WTC11 (cell line): Measurements from ENCODE around the gene SMARCA2. TPM values are rescaled to one million over a fixed set of nuclear protein-coding genes. Genes with fewer than 3 reads are reported as not detected.

ENCODE experiments used
- ATAC-seq: fragments of 200-7000 bp; cut with Tn5 transposase; 2 replicates; pipeline ENCODE4 v1.10.0; 2021; ENCODE audit warnings: mild to moderate bottlenecking, moderate library complexity
- CTCF ChIA-PET: fragments of 300-600 bp; sonication (Branson Sonifier 250); formaldehyde crosslinking; loops from one replicate; lab custom pipeline; 2021; ENCODE audit warnings: antibody characterized with exemption; lab: Charles Lee
- POLR2A ChIA-PET: fragments of 350-600 bp; sonication (Branson Sonifier 250); formaldehyde crosslinking; loops from one replicate; lab custom pipeline; 2021; ENCODE audit warnings: antibody characterized with exemption; lab: Charles Lee
- DNase-seq: peaks from one replicate; pipeline ENCODE4 v3.0.0; 2021; ENCODE audit warnings: low spot score
- H3K27ac Mint-ChIP-seq: 2 replicates; pipeline ENCODE4 v1.8.0; 2021; ENCODE audit warnings: mixed read lengths
- H3K27me3 Mint-ChIP-seq: 2 replicates; pipeline ENCODE4 v1.8.0; 2021; ENCODE audit warnings: low read depth, mild to moderate bottlenecking, moderate library complexity, mixed read lengths
- H3K36me3 Mint-ChIP-seq: 2 replicates; pipeline ENCODE4 v1.8.0; 2021; ENCODE audit warnings: mixed read lengths
- H3K4me1 Mint-ChIP-seq: 2 replicates; pipeline ENCODE4 v1.8.0; 2022; ENCODE audit warnings: mixed read lengths
- H3K4me3 Mint-ChIP-seq: 2 replicates; pipeline ENCODE4 v1.8.0; 2021; ENCODE audit warnings: mild to moderate bottlenecking, moderate library complexity, mixed read lengths
- H3K9me3 Mint-ChIP-seq: 2 replicates; pipeline ENCODE4 v1.8.0; 2021; ENCODE audit warnings: mixed read lengths
- ATF1 ChIP-seq: sonication (generic); formaldehyde crosslinking; IDR thresholded peaks from 2 replicates; pipeline ENCODE4 v1.8.1; 2023; ENCODE audit warnings: mild to moderate bottlenecking, moderate library complexity, missing genetic modification reagents
- ATF3 ChIP-seq: sonication (generic); formaldehyde crosslinking; conservative IDR thresholded peaks from 2 replicates; pipeline ENCODE4 v1.8.1; 2022; ENCODE audit warnings: mild to moderate bottlenecking, missing genetic modification reagents
- CREM ChIP-seq: sonication (generic); formaldehyde crosslinking; IDR thresholded peaks from 2 replicates; pipeline ENCODE4 v1.8.1; 2022; ENCODE audit warnings: mild to moderate bottlenecking, missing genetic modification reagents, moderate library complexity
- ERG ChIP-seq: fragments of 250-450 bp; sonication (Bioruptor Pico); IDR thresholded peaks from 2 replicates; pipeline ENCODE4 v1.8.0; 2021; ENCODE audit warnings: mild to moderate bottlenecking
- ETV6 ChIP-seq: sonication (generic); formaldehyde crosslinking; IDR thresholded peaks from 2 replicates; pipeline ENCODE4 v1.8.1; 2022; ENCODE audit warnings: mild to moderate bottlenecking, missing genetic modification reagents
- GABPB1 ChIP-seq: sonication (generic); formaldehyde crosslinking; IDR thresholded peaks from 2 replicates; pipeline ENCODE4 v1.8.1; 2023; ENCODE audit warnings: mild to moderate bottlenecking, missing genetic modification reagents
- GRHL2 ChIP-seq: fragments of 250-450 bp; sonication (Bioruptor Pico); IDR thresholded peaks from 2 replicates; pipeline ENCODE4 v1.8.0; 2022; ENCODE audit warnings: mild to moderate bottlenecking, moderate library complexity; ENCODE audit not compliant: insufficient replicate concordance, severe bottlenecking
- GTF2I ChIP-seq: fragments of 250-450 bp; sonication (Bioruptor Pico); conservative IDR thresholded peaks from 2 replicates; pipeline ENCODE4 v1.4.0; 2021; ENCODE audit warnings: mild to moderate bottlenecking
- JAZF1 ChIP-seq: fragments of 250-450 bp; sonication (Bioruptor Pico); IDR thresholded peaks from 2 replicates; pipeline ENCODE4 v1.9.0; 2021; ENCODE audit warnings: moderate library complexity, mild to moderate bottlenecking, inconsistent platforms
- MLX ChIP-seq: sonication (generic); formaldehyde crosslinking; IDR thresholded peaks from 2 replicates; pipeline ENCODE4 v1.8.1; 2023; ENCODE audit warnings: mild to moderate bottlenecking, missing genetic modification reagents, moderate library complexity
- NFE2L1 ChIP-seq: sonication (generic); formaldehyde crosslinking; IDR thresholded peaks from 2 replicates; pipeline ENCODE4 v1.8.1; 2023; ENCODE audit warnings: missing genetic modification reagents
- NR1H2 ChIP-seq: sonication (generic); formaldehyde crosslinking; IDR thresholded peaks from 2 replicates; pipeline ENCODE4 v1.9.0; 2021; ENCODE audit warnings: mild to moderate bottlenecking, moderate library complexity, missing genetic modification reagents
- OVOL2 ChIP-seq: fragments of 250-450 bp; sonication (Bioruptor Pico); IDR thresholded peaks from 2 replicates; pipeline ENCODE4 v1.9.0; 2021; ENCODE audit warnings: mild to moderate bottlenecking, borderline replicate concordance
- SP1 ChIP-seq: sonication (generic); formaldehyde crosslinking; conservative IDR thresholded peaks from 2 replicates; pipeline ENCODE4 v1.8.1; 2022; ENCODE audit warnings: missing genetic modification reagents
- TCF7 ChIP-seq: sonication (generic); formaldehyde crosslinking; IDR thresholded peaks from 2 replicates; pipeline ENCODE4 v1.8.0; 2022; ENCODE audit warnings: mild to moderate bottlenecking, low read depth, missing genetic modification reagents, moderate library complexity
- ZBTB21 ChIP-seq: sonication (generic); formaldehyde crosslinking; IDR thresholded peaks from 2 replicates; pipeline ENCODE4 v1.8.1; 2023; ENCODE audit warnings: mild to moderate bottlenecking, missing genetic modification reagents, borderline replicate concordance
- ZMAT4 ChIP-seq: fragments of 250-450 bp; sonication (Bioruptor Pico); IDR thresholded peaks from 2 replicates; pipeline ENCODE4 v1.9.0; 2021; ENCODE audit warnings: mild to moderate bottlenecking
- ZNF138 ChIP-seq: sonication (generic); formaldehyde crosslinking; conservative IDR thresholded peaks from 2 replicates; pipeline ENCODE4 v1.8.1; 2022; ENCODE audit warnings: mild to moderate bottlenecking, moderate library complexity, missing genetic modification reagents
- ZNF232 ChIP-seq: sonication (generic); formaldehyde crosslinking; IDR thresholded peaks from 2 replicates; pipeline ENCODE4 v1.8.0; 2022; ENCODE audit warnings: mild to moderate bottlenecking, missing genetic modification reagents
- ZNF416 ChIP-seq: fragments of 250-450 bp; sonication (Bioruptor Pico); IDR thresholded peaks from 2 replicates; pipeline ENCODE4 v1.9.0; 2021; ENCODE audit warnings: mild to moderate bottlenecking, inconsistent platforms
- total RNA-seq: library from RNA; stranded (reverse); gene quantifications from 3 replicates; pipeline ENCODE4 v1.2.3, GENCODE V29; 2021
- TF ChIP-seq, protein P1 (sequence below): sonication (generic); formaldehyde crosslinking; IDR thresholded peaks from 2 replicates; pipeline ENCODE4 v1.8.0; 2022; ENCODE audit warnings: mild to moderate bottlenecking, missing genetic modification reagents
- TF ChIP-seq, protein P2 (sequence below): fragments of 250-450 bp; sonication (Bioruptor Pico); IDR thresholded peaks from 2 replicates; pipeline ENCODE4 v2.1.2; 2022; ENCODE audit warnings: mild to moderate bottlenecking, moderate library complexity
- TF ChIP-seq, protein P3 (sequence below): sonication (generic); formaldehyde crosslinking; conservative IDR thresholded peaks from 2 replicates; pipeline ENCODE4 v1.8.1; 2023; ENCODE audit warnings: mild to moderate bottlenecking, low read depth, missing genetic modification reagents, moderate library complexity
- TF ChIP-seq, protein P4 (sequence below): sonication (generic); formaldehyde crosslinking; IDR thresholded peaks from 2 replicates; pipeline ENCODE4 v1.8.0; 2022; ENCODE audit warnings: mild to moderate bottlenecking, missing genetic modification reagents
- TF ChIP-seq, protein P5 (sequence below): sonication (generic); formaldehyde crosslinking; IDR thresholded peaks from 2 replicates; pipeline ENCODE4 v1.8.0; 2023; ENCODE audit warnings: missing genetic modification reagents

SMARCA2 gene
- total RNA-seq, 1 experiment from 2014 or later, result 20.3 TPM

- ChIA-PET CTCF (interaction anchor here (1.8 kb wide), 1 partner anchor 90 kb away, joined by 6 read pairs; no protein-coding TSS in a partner anchor), POLR2A (interaction anchor here (0.6 kb wide), 1 partner anchor 152 kb away, joined by 4 read pairs; no protein-coding TSS in a partner anchor)
- no peak overlapping the region for H3K4me3 Mint-ChIP-seq
- DNase-seq (no peak), ATAC-seq (no peak)
- H3K36me3 Mint-ChIP-seq, result no peaks in the 10 kb centered on the region
- no peak overlapping the region for H3K27ac Mint-ChIP-seq
- peaks cover 15% of the 10 kb centered on the region for H3K27me3 Mint-ChIP-seq
- H3K4me1 Mint-ChIP-seq, result peaks cover 47% of the 10 kb centered on the region
- no peaks in the 10 kb centered on the region for H3K9me3 Mint-ChIP-seq
- TF ChIP-seq GABPB1 (CRISPR knock-in tag) (no peak), ZNF416 (CRISPR knock-in tag) (no peak), ATF1 (CRISPR knock-in tag) (no peak), ZNF138 (no peak), JAZF1 (CRISPR knock-in tag) (no peak), GTF2I (CRISPR knock-in tag) (no peak)
These were observed 11.3 kb downstream of the SMARCA2 start for GRCh38 chr9:2026220-2026997.

GRCh38 chr9:2027543-2028160, 12.5 kb downstream of the SMARCA2 start:
- no peaks in the 10 kb centered on the region for H3K36me3 Mint-ChIP-seq
- peaks cover 6% of the 10 kb centered on the region for H3K27me3 Mint-ChIP-seq
- peaks cover 39% of the 10 kb centered on the region for H3K4me1 Mint-ChIP-seq
- no peak overlapping the region for H3K27ac Mint-ChIP-seq
- H3K9me3 Mint-ChIP-seq, result no peaks in the 10 kb centered on the region
- DNase-seq (no peak), ATAC-seq (no peak)
- H3K4me3 Mint-ChIP-seq, result no peak overlapping the region
- CTCF ChIA-PET, result interaction anchor here (1.8 kb wide), 1 partner anchor 89 kb away, joined by 6 read pairs; no protein-coding TSS in a partner anchor
- POLR2A ChIA-PET, result no interaction called here
- TF ChIP-seq ZNF232 (no peak), CREM (CRISPR knock-in tag) (no peak), NR1H2 (CRISPR knock-in tag) (no peak), ZBTB21 (CRISPR knock-in tag) (no peak), MLX (CRISPR knock-in tag) (no peak), OVOL2 (CRISPR knock-in tag) (no peak), NFE2L1 (CRISPR knock-in tag) (no peak), SP1 (CRISPR knock-in tag) (no peak), ATF3 (CRISPR knock-in tag) (no peak), ZNF416 (CRISPR knock-in tag) (no peak), ZMAT4 (CRISPR knock-in tag) (no peak), TCF7 (CRISPR knock-in tag) (no peak), ETV6 (CRISPR knock-in tag) (no peak), GRHL2 (no peak), ERG (no peak)
- TF ChIP-seq, protein P1, sequence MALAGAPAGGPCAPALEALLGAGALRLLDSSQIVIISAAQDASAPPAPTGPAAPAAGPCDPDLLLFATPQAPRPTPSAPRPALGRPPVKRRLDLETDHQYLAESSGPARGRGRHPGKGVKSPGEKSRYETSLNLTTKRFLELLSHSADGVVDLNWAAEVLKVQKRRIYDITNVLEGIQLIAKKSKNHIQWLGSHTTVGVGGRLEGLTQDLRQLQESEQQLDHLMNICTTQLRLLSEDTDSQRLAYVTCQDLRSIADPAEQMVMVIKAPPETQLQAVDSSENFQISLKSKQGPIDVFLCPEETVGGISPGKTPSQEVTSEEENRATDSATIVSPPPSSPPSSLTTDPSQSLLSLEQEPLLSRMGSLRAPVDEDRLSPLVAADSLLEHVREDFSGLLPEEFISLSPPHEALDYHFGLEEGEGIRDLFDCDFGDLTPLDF, result no peak
- TF ChIP-seq, protein P2, sequence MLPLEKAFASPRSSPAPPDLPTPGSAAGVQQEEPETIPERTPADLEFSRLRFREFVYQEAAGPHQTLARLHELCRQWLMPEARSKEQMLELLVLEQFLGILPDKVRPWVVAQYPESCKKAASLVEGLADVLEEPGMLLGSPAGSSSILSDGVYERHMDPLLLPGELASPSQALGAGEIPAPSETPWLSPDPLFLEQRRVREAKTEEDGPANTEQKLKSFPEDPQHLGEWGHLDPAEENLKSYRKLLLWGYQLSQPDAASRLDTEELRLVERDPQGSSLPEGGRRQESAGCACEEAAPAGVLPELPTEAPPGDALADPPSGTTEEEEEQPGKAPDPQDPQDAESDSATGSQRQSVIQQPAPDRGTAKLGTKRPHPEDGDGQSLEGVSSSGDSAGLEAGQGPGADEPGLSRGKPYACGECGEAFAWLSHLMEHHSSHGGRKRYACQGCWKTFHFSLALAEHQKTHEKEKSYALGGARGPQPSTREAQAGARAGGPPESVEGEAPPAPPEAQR (CRISPR knock-in tag), result no peak
- TF ChIP-seq, protein P3, sequence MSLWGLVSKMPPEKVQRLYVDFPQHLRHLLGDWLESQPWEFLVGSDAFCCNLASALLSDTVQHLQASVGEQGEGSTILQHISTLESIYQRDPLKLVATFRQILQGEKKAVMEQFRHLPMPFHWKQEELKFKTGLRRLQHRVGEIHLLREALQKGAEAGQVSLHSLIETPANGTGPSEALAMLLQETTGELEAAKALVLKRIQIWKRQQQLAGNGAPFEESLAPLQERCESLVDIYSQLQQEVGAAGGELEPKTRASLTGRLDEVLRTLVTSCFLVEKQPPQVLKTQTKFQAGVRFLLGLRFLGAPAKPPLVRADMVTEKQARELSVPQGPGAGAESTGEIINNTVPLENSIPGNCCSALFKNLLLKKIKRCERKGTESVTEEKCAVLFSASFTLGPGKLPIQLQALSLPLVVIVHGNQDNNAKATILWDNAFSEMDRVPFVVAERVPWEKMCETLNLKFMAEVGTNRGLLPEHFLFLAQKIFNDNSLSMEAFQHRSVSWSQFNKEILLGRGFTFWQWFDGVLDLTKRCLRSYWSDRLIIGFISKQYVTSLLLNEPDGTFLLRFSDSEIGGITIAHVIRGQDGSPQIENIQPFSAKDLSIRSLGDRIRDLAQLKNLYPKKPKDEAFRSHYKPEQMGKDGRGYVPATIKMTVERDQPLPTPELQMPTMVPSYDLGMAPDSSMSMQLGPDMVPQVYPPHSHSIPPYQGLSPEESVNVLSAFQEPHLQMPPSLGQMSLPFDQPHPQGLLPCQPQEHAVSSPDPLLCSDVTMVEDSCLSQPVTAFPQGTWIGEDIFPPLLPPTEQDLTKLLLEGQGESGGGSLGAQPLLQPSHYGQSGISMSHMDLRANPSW (CRISPR knock-in tag), result no peak
- TF ChIP-seq, protein P4, sequence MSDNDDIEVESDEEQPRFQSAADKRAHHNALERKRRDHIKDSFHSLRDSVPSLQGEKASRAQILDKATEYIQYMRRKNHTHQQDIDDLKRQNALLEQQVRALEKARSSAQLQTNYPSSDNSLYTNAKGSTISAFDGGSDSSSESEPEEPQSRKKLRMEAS (CRISPR knock-in tag), result no peak
- TF ChIP-seq, protein P5, sequence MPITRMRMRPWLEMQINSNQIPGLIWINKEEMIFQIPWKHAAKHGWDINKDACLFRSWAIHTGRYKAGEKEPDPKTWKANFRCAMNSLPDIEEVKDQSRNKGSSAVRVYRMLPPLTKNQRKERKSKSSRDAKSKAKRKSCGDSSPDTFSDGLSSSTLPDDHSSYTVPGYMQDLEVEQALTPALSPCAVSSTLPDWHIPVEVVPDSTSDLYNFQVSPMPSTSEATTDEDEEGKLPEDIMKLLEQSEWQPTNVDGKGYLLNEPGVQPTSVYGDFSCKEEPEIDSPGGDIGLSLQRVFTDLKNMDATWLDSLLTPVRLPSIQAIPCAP, result no peak
